GM12872 (cell line): ENCODE measurements around the gene SMCO4.

Experiments
- TF ChIP-seq, protein P1 (sequence below): IDR thresholded peaks from 3 replicates; pipeline ENCODE4 v1.5.1; 2011; ENCODE audit warnings: low read depth, mild to moderate bottlenecking, low read length, moderate library complexity; ENCODE audit not compliant: insufficient read depth

SMCO4 gene

DNA sequence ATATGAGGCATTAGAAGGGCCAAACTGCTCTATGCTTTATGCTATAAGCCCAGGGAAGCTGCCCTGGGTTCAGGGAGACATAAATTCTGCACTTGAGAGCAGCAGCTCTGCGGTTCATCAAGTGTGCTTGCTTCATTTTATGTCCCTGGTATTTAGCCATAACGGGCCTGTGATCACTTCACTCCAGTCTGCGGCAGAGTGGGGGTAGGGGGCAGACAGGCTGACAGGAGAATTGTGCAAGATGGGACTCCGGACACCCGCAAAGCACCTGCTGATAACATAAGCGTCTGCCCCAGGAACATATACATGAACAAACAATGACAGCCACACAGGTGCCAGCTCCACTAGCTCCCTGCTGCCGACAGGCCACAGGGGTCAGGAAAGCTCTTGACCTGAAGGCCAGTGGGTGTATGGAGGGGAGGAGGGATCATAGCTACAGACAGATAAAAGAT lies 56.1 kb downstream of the SMCO4 start:
- TF ChIP-seq, protein P1, sequence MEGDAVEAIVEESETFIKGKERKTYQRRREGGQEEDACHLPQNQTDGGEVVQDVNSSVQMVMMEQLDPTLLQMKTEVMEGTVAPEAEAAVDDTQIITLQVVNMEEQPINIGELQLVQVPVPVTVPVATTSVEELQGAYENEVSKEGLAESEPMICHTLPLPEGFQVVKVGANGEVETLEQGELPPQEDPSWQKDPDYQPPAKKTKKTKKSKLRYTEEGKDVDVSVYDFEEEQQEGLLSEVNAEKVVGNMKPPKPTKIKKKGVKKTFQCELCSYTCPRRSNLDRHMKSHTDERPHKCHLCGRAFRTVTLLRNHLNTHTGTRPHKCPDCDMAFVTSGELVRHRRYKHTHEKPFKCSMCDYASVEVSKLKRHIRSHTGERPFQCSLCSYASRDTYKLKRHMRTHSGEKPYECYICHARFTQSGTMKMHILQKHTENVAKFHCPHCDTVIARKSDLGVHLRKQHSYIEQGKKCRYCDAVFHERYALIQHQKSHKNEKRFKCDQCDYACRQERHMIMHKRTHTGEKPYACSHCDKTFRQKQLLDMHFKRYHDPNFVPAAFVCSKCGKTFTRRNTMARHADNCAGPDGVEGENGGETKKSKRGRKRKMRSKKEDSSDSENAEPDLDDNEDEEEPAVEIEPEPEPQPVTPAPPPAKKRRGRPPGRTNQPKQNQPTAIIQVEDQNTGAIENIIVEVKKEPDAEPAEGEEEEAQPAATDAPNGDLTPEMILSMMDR = no peak

DNA sequence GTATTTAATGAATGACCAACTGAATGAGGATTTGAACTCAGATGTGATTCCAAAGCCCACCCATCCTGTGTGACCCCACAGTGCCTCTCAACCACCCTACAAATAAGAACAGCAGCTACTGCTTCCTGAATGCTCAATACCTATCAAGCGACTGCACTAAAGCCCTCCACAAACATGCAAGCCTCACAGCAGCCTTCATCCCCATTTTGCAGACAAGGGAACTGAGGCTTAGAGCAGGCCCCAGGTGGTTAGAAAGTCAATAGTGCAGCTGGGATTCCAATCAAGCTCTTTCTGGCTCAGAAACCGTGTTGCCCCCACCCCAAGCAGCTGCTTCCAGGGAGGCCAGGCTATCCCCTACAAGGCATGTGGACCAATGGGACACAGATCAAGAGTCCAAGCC lies 57.2 kb downstream of the SMCO4 start:
- TF ChIP-seq, protein P1 = no peak

DNA sequence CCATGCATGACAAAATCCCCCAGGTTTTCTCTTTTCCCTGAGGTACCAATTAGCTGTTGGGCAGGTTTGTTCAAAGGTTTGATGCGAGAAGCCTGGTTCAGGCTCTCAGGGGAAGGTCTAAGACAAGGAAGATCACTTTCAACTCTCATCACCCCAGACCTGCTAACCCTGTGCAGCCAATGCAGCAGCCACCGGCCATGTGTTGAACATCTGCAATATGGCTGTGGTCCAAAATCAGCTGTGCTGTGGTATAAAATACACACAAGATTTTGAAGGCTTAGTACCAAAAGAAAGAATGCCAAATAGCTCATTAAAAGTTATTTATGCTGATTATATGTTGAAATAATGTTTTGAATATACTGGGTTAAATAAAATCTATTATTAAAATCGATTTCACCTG lies 58.5 kb downstream of the SMCO4 start:
- TF ChIP-seq, protein P1 = no peak

DNA sequence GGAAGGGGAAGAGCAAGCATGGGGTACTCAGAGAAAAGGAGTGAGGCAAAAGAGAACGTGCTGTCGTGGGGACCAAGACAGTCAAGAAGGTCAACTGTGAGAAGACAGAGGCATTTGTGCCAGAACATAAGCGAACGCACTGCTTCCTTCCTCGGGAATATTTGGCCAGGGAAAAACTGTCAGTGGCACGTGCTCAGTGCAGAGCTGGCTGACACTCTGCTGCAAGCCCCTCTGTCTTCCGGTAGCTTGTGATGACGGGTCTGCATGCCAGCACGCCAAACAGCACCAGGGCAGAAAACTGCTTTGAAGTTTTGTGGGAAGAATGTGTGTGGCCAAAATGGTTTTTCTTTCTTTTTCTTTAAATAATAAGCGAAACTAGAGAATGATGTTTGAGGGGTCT lies 60.6 kb downstream of the SMCO4 start:
- TF ChIP-seq, protein P1 = no peak

DNA sequence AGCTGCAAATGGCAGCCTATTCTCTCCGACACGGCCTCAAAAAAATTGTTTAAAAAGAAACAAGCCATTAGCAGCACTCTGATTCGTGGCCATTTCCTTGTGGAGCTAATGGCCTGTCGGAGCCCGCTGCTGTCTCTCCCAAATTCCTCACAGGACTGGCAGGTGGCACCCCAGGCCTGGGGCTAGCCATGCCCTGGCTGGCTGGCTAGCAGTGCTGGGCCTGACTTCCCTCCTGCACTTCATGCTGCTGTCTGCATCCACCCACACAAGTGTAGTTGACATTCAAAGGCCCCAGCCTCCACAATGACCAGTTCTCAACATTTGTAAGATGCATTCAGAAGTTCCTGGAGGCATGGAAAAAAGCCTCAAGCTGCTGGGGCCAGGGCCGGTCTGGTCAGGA lies 61.5 kb downstream of the SMCO4 start:
- TF ChIP-seq, protein P1 = no peak

DNA sequence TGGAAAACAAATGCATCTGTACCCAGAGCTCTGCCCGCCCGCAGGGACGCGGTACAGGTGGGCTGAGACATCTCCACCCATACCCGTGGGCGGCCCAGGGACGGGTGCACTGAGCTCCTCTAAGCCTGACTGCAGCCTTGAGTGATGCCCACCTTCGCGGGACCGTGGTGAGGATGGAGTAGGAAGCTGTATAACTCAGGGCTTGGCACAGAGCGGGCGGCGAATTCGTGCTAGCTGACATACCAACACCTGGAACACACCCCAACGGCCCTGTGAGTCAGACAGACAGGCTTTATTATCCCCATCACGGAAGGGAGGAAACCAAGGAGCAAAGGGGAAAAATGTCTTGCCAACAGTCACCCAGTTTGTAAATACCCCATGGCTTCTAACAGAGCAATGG lies 61.9 kb downstream of the SMCO4 start:
- TF ChIP-seq, protein P1 = no peak

DNA sequence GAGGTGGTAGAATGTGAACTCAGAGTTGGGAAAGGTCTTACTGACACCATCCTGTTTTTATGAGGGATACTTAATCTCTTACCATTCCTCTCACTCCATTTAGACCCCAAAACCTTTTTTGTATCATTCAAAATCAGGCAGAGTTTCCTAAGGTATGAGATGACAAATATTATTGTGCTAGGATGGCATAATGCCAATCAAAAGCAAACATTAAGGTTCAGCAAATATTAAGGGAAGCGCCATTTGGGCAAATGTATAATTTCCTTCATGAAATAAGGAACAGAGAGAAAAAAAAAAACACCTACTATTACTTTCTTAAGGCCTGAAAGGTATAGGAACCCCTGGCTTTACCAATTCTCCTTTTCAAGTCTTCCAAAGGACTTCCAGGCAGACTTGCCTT lies 62.4 kb downstream of the SMCO4 start:
- TF ChIP-seq, protein P1 = no peak

DNA sequence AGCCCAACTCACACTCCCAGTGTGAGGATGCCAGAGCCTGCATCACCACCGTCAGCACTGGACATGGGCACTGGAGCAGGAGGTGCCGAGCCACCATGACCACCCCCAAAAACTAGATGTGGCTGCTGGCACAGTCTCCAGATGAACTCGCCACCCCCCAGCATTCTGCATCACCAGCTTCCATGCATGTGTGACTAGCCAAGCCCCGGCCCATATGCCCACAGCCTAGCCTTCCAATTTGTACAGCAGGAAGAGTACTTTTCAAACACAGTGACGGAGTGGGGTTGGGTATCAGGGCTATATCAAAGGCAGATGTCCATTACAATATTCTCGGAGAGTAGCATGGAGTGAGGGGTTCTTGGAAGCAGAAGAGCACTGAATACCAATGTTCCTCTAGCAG lies 62.9 kb downstream of the SMCO4 start:
- TF ChIP-seq, protein P1 = no peak
